Pancreas (tissue), 10 donors: ENCODE data around the gene GAD1. TPM values are rescaled to one million over a fixed set of nuclear protein-coding genes. Genes with fewer than 3 reads are reported as not detected.

Experiments used
- ATAC-seq, 4 donors: fragments of 200-7000 bp; cut with Tn5 transposase; one replicate each; pipeline versions ENCODE4 v1.8.0 to v1.9.1; 2020; ENCODE audit warnings: mild to moderate bottlenecking in 4 of 4, moderate library complexity in 4 of 4
- DNase-seq, 6 donors: peaks; one replicate each; pipeline ENCODE4 v3.0.0-alpha.2; 2020
- FAIRE-seq: peaks from 2 replicates; lab custom pipeline; 2012; peaks lifted over from hg19 to GRCh38; lab: Jason Lieb, UNC
- H3K27ac ChIP-seq, 4 donors: fragments of 200-600 bp; sonication (generic); 1 replicate in 3 of 4; 2 replicates in 1 of 4; pipeline versions ENCODE4 v1.5.0 to v1.8.0; 2020
- H3K27me3 ChIP-seq, 4 donors: fragments of 200-600 bp; one replicate each; pipeline ENCODE4 v1.8.0; 2021
- H3K36me3 ChIP-seq, 3 donors: fragments of 200-600 bp; sonication (generic) in 1 of 3; one replicate each; pipeline versions ENCODE4 v1.5.0 to v1.8.0; 2020 to 2021
- H3K4me1 ChIP-seq, 3 donors: fragments of 200-600 bp; one replicate each; pipeline ENCODE4 v1.8.0; 2021
- H3K4me3 ChIP-seq, 4 donors: fragments of 200-600 bp; sonication (generic) in 2 of 4; one replicate each; pipeline versions ENCODE4 v1.5.0 to v1.8.0; 2020 to 2021
- H3K9me3 ChIP-seq, 4 donors: fragments of 200-600 bp; one replicate each; pipeline ENCODE4 v1.8.0; 2021
- WGBS, 2 donors: extraction: QIAGEN DNeasy Blood & Tissue Kit; methylation state at CpG; one replicate each; pipeline ENCODE4 v1.1.7; 2013; 5-methylcytosine and 5-hydroxymethylcytosine counted together
- intact Hi-C, 3 donors: fragments of 100-400 bp; cut with DNase I; formaldehyde crosslinking; loops; one replicate each; pipeline versions ENCODE4 v1.11.1 to v1.14.2; 2022
- polyA plus RNA-seq, 2 donors: library from polyadenylated mRNA; stranded (reverse); fragments of 200-250 nt; gene quantifications; one replicate each; pipeline ENCODE4 v1.2.3, GENCODE V29; 2013
- total RNA-seq, 6 donors: library from RNA; stranded (reverse); fragmentation: NEBNext Ultra II Directional in 4 of 6; extraction: Animal tissue kit (Norgen Biotek cat#: 25700) in 4 of 6; gene quantifications; one replicate each; pipeline versions ENCODE4 v1.2.1 to v1.2.4, GENCODE V29; 2021 to 2023
- TF ChIP-seq, protein P1 (sequence below), 4 donors: fragments of 200-600 bp; sonication (generic) in 3 of 4; IDR thresholded peaks; one replicate each; pipeline versions ENCODE4 v1.5.0 to v1.8.0; 2021; ENCODE audit warnings: antibody characterized with exemption in 4 of 4
- donor health status: healthy with polysubstance abuse.
- donor health status: DM: no; HTN: no; CAD: no; lungs with moderate emphysema.
- donor health status: DM: no; HTN: no; CAD: no.
- donor health status: control.
- donor health status: control.
- donor health status: Bipolar disorder and iron deficiency.
- donor health status: DM: yes; HTN: yes; CAD: no.
- donor health status: DM: no; HTN: no; CAD: no.
- donor health status: DM: no; HTN: no; CAD: no.
- donor health status: DM: yes; HTN: yes; CAD: no.

GAD1 gene
- total and polyA plus RNA-seq, 8 donors: 0.17 to 1.0 (median 0.35) TPM

DNA sequence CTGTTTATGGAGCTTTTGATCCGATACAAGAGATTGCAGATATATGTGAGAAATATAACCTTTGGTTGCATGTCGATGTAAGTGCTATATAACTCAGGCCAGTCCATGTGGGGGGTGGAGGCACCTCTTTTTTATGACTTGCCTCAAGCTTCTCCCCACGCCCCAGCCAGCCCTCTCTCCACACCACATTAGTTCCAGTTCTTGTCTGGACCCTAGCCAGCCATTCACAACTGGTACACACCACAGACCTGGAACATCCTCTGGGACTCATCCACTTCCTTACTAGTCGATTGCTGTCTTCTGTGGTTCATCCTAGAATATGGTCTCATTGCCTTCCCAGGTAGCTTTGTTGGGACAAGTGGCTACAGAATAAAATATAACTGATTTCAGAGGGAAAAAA lies 31.0 kb downstream of the GAD1 start:
- no peaks in the 10 kb centered on the region for H3K27me3 ChIP-seq
- H3K4me3 ChIP-seq: no peak overlapping the region
- H3K9me3 ChIP-seq: no peaks in the 10 kb centered on the region
- ATAC-seq: no peak
- intact Hi-C loops: no loop called here
- H3K4me1 ChIP-seq: no peaks in the 10 kb centered on the region
- WGBS, 2 donors: 85 to 88% methylated on average over 4 of the region's 4 CpGs
- H3K36me3 ChIP-seq: no peaks in the 10 kb centered on the region
- H3K27ac ChIP-seq: no peak overlapping the region
- no peak for FAIRE-seq
- TF ChIP-seq, protein P1, sequence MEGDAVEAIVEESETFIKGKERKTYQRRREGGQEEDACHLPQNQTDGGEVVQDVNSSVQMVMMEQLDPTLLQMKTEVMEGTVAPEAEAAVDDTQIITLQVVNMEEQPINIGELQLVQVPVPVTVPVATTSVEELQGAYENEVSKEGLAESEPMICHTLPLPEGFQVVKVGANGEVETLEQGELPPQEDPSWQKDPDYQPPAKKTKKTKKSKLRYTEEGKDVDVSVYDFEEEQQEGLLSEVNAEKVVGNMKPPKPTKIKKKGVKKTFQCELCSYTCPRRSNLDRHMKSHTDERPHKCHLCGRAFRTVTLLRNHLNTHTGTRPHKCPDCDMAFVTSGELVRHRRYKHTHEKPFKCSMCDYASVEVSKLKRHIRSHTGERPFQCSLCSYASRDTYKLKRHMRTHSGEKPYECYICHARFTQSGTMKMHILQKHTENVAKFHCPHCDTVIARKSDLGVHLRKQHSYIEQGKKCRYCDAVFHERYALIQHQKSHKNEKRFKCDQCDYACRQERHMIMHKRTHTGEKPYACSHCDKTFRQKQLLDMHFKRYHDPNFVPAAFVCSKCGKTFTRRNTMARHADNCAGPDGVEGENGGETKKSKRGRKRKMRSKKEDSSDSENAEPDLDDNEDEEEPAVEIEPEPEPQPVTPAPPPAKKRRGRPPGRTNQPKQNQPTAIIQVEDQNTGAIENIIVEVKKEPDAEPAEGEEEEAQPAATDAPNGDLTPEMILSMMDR (IDR thresholded peaks at IDR 0.05): no peak
- no peak for DNase-seq

DNA sequence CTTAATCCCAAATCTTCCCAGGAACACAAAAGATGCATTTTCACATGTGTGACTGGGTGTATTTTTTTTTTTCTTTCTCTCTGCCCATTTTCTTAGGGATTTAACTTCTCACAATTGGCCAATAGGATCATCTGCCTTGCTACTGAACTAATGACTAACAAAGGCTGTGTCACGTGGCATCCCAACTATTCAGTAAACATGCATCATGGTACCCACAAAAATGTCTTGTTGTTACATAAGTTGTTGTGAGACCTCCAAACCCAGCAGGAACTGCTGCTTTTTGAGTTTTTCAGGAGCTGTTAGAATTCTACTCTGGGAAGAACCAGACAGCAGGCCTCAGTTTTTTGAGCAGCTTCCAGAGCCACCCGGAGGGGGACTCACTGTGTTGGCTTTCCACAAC lies 31.9 kb downstream of the GAD1 start:
- 83 to 93% methylated on average over 2 of the region's 2 CpGs for WGBS, 2 donors
- DNase-seq (no peak), ATAC-seq (no peak), FAIRE-seq (no peak)
- H3K4me3 ChIP-seq: no peak overlapping the region
- intact Hi-C loops: no loop called here
- TF ChIP-seq, protein P1 (IDR thresholded peaks at IDR 0.05): no peak
- no peaks in the 10 kb centered on the region for H3K36me3 ChIP-seq
- H3K27ac ChIP-seq: no peak overlapping the region
- H3K9me3 ChIP-seq: no peaks in the 10 kb centered on the region
- no peaks in the 10 kb centered on the region for H3K27me3 ChIP-seq
- H3K4me1 ChIP-seq: no peaks in the 10 kb centered on the region

DNA sequence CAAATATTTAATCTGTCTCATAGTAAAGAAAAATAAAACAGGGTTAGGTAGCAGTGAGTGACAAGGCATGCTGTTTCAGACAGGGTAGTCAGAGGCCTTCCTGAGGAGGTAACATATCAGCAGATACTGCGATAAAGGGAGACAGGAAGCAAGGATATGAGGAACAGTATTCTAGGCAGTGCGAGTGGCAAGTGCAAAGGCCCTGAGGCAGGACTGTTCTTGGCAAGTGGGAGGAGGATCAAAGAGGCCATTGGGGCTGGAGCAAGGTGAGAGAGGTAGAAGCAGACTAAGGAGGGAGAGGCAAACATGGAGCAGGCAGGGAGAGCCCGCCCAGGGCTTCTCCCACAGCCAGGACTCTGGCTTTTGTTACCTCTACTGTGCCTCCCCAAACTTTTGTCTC lies 33.6 kb downstream of the GAD1 start:
- no peak for FAIRE-seq
- 88 to 89% methylated on average over 3 of the region's 3 CpGs for WGBS, 2 donors
- intact Hi-C loops: no loop called here
- no peak overlapping the region for H3K27ac ChIP-seq
- H3K4me3 ChIP-seq: no peak overlapping the region
- no peaks in the 10 kb centered on the region for H3K27me3 ChIP-seq
- H3K9me3 ChIP-seq: no peaks in the 10 kb centered on the region
- no peaks in the 10 kb centered on the region for H3K36me3 ChIP-seq
- ATAC-seq: no peak
- DNase-seq: no peak
- TF ChIP-seq, protein P1 (IDR thresholded peaks at IDR 0.05): no peak
- H3K4me1 ChIP-seq: no peaks in the 10 kb centered on the region

DNA sequence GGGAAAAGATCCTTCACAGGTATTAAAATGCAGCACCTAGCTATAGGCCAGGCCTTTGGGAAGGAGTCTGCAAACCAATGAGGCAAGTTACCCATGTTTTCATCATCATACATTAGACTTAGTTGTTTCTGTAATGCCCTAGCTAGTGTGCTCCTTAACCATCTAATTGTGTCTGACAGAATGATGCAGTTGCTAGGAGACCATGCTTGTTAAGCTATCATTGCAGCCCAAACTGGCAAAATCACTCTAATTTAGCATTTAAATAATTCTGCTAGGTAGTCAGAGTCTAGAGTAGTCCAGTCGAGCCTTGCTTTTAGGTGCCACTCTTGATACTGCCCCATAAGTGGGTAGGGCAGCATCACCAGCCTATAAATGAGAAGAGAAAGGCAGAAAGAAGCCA lies 34.9 kb downstream of the GAD1 start:
- no peaks in the 10 kb centered on the region for H3K9me3 ChIP-seq
- H3K4me1 ChIP-seq: no peaks in the 10 kb centered on the region
- FAIRE-seq: no peak
- H3K4me3 ChIP-seq: no peak overlapping the region
- TF ChIP-seq, protein P1 (IDR thresholded peaks at IDR 0.05): no peak
- 71 to 73% methylated on average over 1 of the region's 1 CpG for WGBS, 2 donors
- DNase-seq: no peak
- no peaks in the 10 kb centered on the region for H3K36me3 ChIP-seq
- ATAC-seq: no peak
- intact Hi-C loops: no loop called here
- H3K27ac ChIP-seq: no peak overlapping the region
- H3K27me3 ChIP-seq: no peaks in the 10 kb centered on the region

DNA sequence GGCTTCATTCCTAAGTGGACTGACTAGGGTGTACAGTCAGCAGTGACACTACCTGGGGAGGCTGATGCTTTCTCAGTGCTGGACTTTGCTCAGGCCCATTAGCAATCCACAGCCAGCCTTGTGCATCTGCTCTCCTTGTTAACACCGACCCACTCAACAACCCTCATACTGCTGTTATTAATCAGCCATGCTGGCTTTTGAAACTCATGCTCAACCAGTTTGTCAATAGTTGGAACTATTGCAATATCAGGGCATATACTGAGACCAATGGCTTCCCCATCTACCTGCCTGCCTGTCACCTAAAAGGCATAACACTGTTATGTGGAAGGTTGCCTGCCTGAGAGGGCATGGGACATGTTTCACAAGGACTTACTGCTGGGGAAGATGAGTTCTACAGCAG lies 39.4 kb downstream of the GAD1 start:
- no peak overlapping the region for H3K27ac ChIP-seq
- intact Hi-C loops: no loop called here

More for the DNA sequence above, 39.4 kb downstream of the GAD1 start:
- Histone ChIP-seq H3K4me3 (no peak overlapping the region), H3K9me3 (no peaks in the 10 kb centered on the region), H3K4me1 (no peaks in the 10 kb centered on the region), H3K36me3 (no peaks in the 10 kb centered on the region), H3K27me3 (no peaks in the 10 kb centered on the region)
- TF ChIP-seq, protein P1 (IDR thresholded peaks at IDR 0.05): no peak
- 72 to 85% methylated on average over 1 of the region's 1 CpG for WGBS, 2 donors
- FAIRE-seq: no peak
- no peak for ATAC-seq
- DNase-seq: no peak
